ENCODE results near the gene MYH14.

DNA sequence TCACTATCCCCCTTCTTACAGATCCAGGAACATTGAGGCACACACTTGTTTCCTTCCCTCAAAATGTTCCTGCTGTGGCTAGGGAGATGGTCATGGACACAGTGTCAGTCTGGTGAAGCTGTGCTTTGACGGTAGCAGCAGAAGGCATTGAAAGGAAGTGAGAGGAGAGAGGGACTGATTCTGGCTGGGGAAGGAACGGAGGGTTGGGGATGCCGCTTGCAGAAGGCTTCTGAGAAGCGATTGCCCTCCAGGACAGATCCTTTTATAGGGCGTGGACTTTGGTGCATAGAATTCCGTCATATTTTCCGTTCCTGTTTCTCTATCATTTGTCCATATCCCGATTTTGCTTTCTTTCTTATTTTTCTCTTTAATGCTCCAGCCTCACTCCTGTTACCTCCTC, 14.1 kb upstream of the MYH14 start:
- TF ChIP-seq POLR2A (IDR thresholded peaks at IDR 0.05; ENCODE audit: low read length) (no peak), GATA1 (IDR thresholded peaks at IDR 0.05; ENCODE audit: low read depth, low read length) (no peak)
